Measurements from ENCODE around the gene RUNDC3A. TPM values are rescaled to one million over a fixed set of nuclear protein-coding genes. Genes with fewer than 3 reads are reported as not detected.

RUNDC3A gene
- total and polyA plus RNA-seq, 2 of the 8 experiments (the other 6 are each of a cell fraction or from before 2014, with no cell fraction given) = 6.4 to 13.8 TPM

GRCh38 chr17:44348234-44348987 is 40.0 kb downstream of the RUNDC3A start:
- H3K56ac ChIP-seq (replicated peaks; ENCODE audit: insufficient read length, low read depth, low read length) = no peak overlapping the region
- H3K4ac ChIP-seq (replicated peaks; ENCODE audit: insufficient read length, low read depth, low read length) = peak overlapping the region; percentile 5
- no peak overlapping the region; the same call in 1 of the 2 replicates for H2BK5ac ChIP-seq (ENCODE audit: low read depth, low read length)
- H2BK120ac ChIP-seq (replicated peaks; ENCODE audit: low read depth, low read length) = no peak overlapping the region
- H3K36me3 ChIP-seq (ENCODE audit: control insufficient read depth in 2 of 4, insufficient read depth in 4 of 4, low read length in 3 of 4) = peaks cover 0 to 3% (median under 1%) of the 10 kb centered on the region in 4 experiments; a peak in 3 of 8 replicates
- peaks cover 0 to 3% of the 10 kb centered on the region in 2 experiments; a peak in 1 of 4 replicates for H3K79me2 ChIP-seq (ENCODE audit: control insufficient read depth in 1 of 2, insufficient read depth in 2 of 2, low read length in 2 of 2)
- 95% methylated on average over 9 of the region's 9 CpGs; no CpG with 5 or more reads in 1 of the 2 experiments for WGBS, 2 experiments (ENCODE audit: extremely low coverage in 1 of 2, insufficient coverage in 1 of 2, insufficient read length in 1 of 2, insufficient replicate concordance in 2 of 2, low coverage in 1 of 2, low lambda C conversion rate in 2 of 2, missing lambda C conversion rate in 1 of 2)
- no peak overlapping the region for H2BK15ac ChIP-seq (ENCODE audit: low read length)
- DNase-seq (ENCODE audit: low read depth in 1 of 2, low spot score in 2 of 2) = no peak
- no peaks in the 10 kb centered on the region for H3K79me1 ChIP-seq (ENCODE audit: low read depth, low read length)
- H4K91ac ChIP-seq (replicated peaks; ENCODE audit: insufficient read length, low read length) = no peak overlapping the region
- 0 out of 2 replicates have a peak overlapping the region, but pooled peaks have one; percentile 18 for H4K8ac ChIP-seq (ENCODE audit: extremely low read depth, insufficient read depth, low read length)
- ChIA-PET CTCF (ENCODE audit: partially characterized antibody) (interaction anchor here (0.6 to 5.6 kb wide), 7 partner anchors 15 to 847 kb away, joined by 3 to 62 read pairs (median 3); no protein-coding TSS in a partner anchor), POLR2A (ENCODE audit: partially characterized antibody) (interaction anchor here (0.8 kb wide), 1 partner anchor 23 kb away, joined by 3 read pairs; no protein-coding TSS in a partner anchor)
- FAIRE-seq = no peak
- H3K4me3 ChIP-seq (ENCODE audit: extremely low read depth in 1 of 4, insufficient read depth in 2 of 4, low read depth in 3 of 4, low read length in 4 of 4) = no peak overlapping the region
- peaks cover 0 to 7% (median 5%) of the 10 kb centered on the region in 4 experiments; a peak in 4 of 7 replicates for H3K4me1 ChIP-seq (replicated peaks in 1 of 4; ENCODE audit: control insufficient read depth in 3 of 4, insufficient read depth in 4 of 4, low read length in 3 of 4)
- H3K23me2 ChIP-seq (ENCODE audit: low read depth, low read length) = peaks cover 4% of the 10 kb centered on the region; the same call in 1 of the 2 replicates
- no peak overlapping the region for H3K18ac ChIP-seq (ENCODE audit: extremely low read depth, low read length)
- no peak overlapping the region for H3K27ac ChIP-seq (ENCODE audit: low read depth, low read length)
- H2AK5ac ChIP-seq (ENCODE audit: low read depth, low read length) = 0 out of 2 replicates have a peak overlapping the region, but pooled peaks have one; percentile 15
- H2AFZ ChIP-seq (ENCODE audit: low read length) = no peak overlapping the region
- H3K9me3 ChIP-seq (ENCODE audit: insufficient read depth in 2 of 2, low read depth in 1 of 2, low read length in 1 of 2) = no peaks in the 10 kb centered on the region
- no peaks in the 10 kb centered on the region; a peak in 4 of 7 replicates for H3K27me3 ChIP-seq (replicated peaks in 1 of 4; ENCODE audit: control insufficient read depth in 3 of 4, extremely low read depth in 1 of 4, insufficient read depth in 3 of 4, low read length in 3 of 4)
- no peak overlapping the region for H3K9ac ChIP-seq (replicated peaks in 1 of 4; ENCODE audit: extremely low read depth in 1 of 4, low read depth in 3 of 4, low read length in 3 of 4)
- H3K14ac ChIP-seq (ENCODE audit: insufficient read length) = no peak overlapping the region
- H4K20me1 ChIP-seq (replicated peaks in 1 of 2; ENCODE audit: control insufficient read depth in 1 of 2, insufficient read depth in 2 of 2, low read length in 2 of 2) = peaks cover 4 to 22% of the 10 kb centered on the region in 2 experiments
- no peak overlapping the region for H2BK20ac ChIP-seq (ENCODE audit: low read length)
- no peak overlapping the region for H3K4me2 ChIP-seq (ENCODE audit: insufficient read depth in 1 of 2, low read depth in 2 of 2, low read length in 2 of 2)
- H3K23ac ChIP-seq (ENCODE audit: insufficient read length) = no peak overlapping the region
- no peak overlapping the region for H2BK12ac ChIP-seq (ENCODE audit: low read depth, low read length)
- H4K5ac ChIP-seq (ENCODE audit: insufficient read length, low read depth, low read length) = no peak overlapping the region
- no peak for TF ChIP-seq TCF12 (IDR thresholded peaks at IDR 0.05; ENCODE audit: low read depth, low read length)
- TF ChIP-seq HDAC6 (IDR thresholded peaks at IDR 0.05; ENCODE audit: low read depth, low read length) = no peak
- TF ChIP-seq RFX5 (IDR thresholded peaks at IDR 0.05; ENCODE audit: borderline replicate concordance, low read depth, low read length) = no peak
- no peak for TF ChIP-seq ATF2 (IDR thresholded peaks at IDR 0.05; ENCODE audit: low read length)
- no peak for TF ChIP-seq CEBPB (IDR thresholded peaks at IDR 0.05; ENCODE audit: low read depth, low read length)
- TF ChIP-seq FOSL1 (IDR thresholded peaks at IDR 0.05; ENCODE audit: insufficient read depth, low read depth, low read length) = no peak
- TF ChIP-seq KDM5A (IDR thresholded peaks at IDR 0.05; ENCODE audit: low read length) = no peak
- TF ChIP-seq SUZ12 (IDR thresholded peaks at IDR 0.05; ENCODE audit: low read length) = no peak
- TF ChIP-seq CTBP2 (IDR thresholded peaks at IDR 0.05; ENCODE audit: borderline replicate concordance, insufficient read depth, insufficient read length, low read length) = no peak
- TF ChIP-seq RBBP5 (IDR thresholded peaks at IDR 0.05; ENCODE audit: borderline replicate concordance, low read depth, low read length) = no peak
